Hematopoietic multipotent progenitor cell treated with erythropoietin and hydrocortisone succinate and interleukin-3 and kit ligand, for 17 days (in vitro differentiated cells): Measurements from ENCODE around the gene FOXP4.
"Not testable (repeated sequence)": the region's sequence is repeated elsewhere in the genome, so short reads cannot be mapped to it uniquely, and the experiment has no call there.

ENCODE experiments used
- DNase-seq: peaks from one replicate; pipeline ENCODE4 v3.0.0-alpha.2; 2015; ENCODE audit warnings: low spot score

FOXP4 gene

GRCh38 chr6:41600499-41601247 lies 54.5 kb downstream of the FOXP4 start:
- no peak for DNase-seq

GRCh38 chr6:41601248-41601549 lies 55.0 kb downstream of the FOXP4 start:
- DNase-seq = no peak

GRCh38 chr6:41602422-41602743 lies 56.2 kb downstream of the FOXP4 start:
- no peak for DNase-seq

GRCh38 chr6:41602864-41603608 lies 56.9 kb downstream of the FOXP4 start:
- peak; percentile 54 for DNase-seq

DNA sequence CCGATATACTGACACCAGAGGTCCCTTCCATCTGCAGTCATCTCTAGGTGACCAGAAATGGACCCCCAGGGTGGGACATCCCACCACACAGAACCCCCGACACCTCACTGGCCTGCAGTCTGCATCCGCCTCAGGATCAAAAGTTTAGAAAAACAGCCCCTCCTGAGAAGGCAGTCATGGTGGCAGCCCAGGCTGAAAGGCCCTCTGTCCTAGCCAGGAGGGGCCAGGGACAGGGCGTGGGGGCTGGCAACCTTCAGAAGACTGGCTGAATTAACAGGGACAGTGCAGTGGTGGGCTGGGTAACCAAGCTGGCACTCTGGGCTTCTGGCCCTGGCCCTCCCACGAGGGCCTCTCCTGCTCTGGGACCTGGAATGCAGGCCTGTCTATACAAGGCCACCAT lies 57.8 kb downstream of the FOXP4 start:
- no peak for DNase-seq

DNA sequence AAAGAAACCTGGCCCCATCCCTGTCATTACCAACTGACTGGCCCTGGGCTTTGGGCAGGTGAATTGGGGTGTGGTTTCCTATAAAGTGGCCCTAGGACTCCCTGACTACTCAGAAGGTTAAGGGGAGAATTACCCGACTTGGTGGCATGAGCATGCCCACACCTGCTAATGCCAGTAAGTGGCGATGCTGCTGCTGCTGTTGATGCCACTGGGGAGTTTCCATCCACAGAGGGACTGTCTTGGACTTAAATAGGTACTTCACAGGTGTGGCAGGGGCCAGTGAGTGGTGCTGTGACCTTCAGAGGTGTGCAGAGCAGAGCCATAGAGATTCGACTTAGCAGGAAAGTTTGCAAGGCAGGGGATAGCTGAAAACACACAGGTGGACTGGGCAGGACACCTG lies 59.5 kb downstream of the FOXP4 start:
- no peak for DNase-seq

GRCh38 chr6:41607036-41607435 lies 60.9 kb downstream of the FOXP4 start:
- no peak for DNase-seq

GRCh38 chr6:41607736-41608135 lies 61.6 kb downstream of the FOXP4 start:
- no peak for DNase-seq

DNA sequence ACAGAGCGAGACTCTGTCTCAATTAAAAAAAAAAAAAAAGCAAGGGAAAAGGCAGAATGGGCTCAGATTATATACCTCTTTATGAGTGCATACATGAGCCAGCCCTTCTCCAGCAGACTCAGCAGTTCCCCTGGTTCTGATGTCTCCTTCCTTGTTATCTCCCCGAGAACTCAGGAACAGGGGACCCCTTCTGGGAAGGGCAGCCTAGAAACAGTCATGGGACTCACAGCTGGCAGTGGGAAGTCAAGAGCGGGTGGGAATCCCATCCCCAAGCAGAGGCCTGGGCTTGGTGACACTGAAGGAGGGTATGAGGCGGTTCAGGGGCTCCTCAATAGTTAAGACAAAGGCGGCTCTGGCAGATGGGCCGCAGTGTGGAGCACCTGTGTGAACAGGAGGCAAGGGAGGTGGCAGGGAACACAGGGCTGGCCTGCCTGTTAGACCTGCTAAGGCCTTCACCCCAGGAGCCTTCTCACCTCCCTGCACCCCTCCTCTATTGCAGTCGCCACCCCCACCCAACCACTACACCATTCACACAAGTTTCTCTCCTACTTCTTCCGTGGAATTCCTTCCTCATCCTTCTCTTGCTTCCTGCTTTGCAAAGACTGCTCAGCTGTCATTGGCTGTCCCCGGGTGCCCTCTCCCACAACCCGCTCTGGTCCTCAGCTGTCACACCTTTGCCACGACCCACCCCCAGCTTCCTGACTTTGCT lies 62.4 kb downstream of the FOXP4 start:
- DNase-seq = no peak

DNA sequence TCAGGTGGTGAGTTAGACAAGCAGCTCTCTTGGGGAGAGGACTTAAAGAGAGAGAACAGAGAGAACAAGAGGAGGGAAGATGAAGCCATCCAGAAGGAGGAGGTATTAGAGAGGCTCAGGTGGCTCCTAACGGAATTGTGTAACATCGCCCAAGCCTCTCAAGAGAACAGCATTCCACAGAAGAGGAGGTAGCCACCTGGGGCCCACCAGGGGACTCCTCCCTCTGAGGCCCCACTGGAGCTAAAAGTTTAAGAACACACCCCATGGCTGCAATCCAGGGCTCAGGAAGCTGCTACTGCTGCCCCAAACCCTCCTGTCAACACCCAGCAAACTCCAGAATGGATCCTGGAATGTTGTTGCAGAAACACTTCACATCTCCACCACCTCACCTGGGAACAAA lies 68.5 kb downstream of the FOXP4 start:
- no peak for DNase-seq

DNA sequence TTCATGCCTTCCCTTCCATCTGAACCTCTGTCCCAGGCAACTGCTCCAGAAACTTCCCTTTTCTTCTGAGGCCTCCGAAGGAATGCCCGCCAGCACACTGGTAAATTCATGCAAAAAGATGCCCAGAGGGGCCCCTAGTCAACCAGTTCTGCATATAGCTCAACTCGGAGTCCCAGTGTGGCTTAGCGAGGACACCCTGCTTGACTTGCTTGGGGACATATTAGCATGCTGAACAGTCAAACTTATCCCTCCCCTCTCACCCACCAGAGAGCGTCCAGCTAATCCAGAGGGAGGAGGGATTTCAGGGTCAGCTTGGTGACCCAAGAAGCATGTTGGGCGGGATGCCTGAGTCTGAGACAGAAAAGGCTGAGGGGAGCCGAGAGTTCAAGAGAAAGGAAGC lies 69.1 kb downstream of the FOXP4 start:
- no peak for DNase-seq

DNA sequence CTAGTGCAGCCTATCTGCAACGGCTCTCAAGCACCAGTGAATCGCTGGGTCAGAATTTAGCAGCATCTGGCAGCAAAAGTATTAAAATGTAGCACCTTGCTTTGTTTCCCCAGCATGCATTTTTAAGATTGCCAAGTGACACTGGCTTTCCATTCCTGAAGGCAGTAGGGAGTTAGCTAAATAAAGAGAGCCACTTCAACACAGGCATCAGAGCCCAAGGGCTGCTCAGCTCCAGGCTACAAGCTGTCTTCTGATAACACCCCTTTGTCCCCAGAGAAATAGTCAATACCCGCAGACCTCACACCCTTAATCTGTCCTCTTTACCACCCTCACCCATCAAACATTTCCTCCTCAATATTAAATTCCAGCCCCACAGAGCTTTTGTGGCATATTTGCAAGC lies 72.4 kb downstream of the FOXP4 start:
- no peak for DNase-seq

GRCh38 chr6:41619193-41619592 lies 73.0 kb downstream of the FOXP4 start:
- not testable (repeated sequence) for DNase-seq

DNA sequence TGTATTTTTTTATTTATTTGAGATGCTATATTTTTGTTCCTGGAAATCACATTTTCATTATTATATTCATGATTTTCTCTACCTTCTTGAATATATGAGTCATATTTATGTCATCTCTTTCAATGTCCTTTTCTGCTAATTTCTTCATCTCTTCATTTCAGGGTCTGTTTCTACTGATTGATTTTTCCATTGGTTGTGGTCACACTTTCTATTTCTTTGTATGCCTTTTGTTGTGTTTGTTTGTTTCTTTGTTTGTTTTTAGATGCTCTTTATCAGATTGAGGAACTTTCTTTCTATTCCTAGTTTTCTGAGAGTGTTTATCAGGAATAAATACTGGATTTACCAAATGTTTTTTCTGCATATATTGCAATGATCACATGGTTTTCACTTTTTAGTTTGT lies 75.2 kb downstream of the FOXP4 start:
- no peak for DNase-seq

DNA sequence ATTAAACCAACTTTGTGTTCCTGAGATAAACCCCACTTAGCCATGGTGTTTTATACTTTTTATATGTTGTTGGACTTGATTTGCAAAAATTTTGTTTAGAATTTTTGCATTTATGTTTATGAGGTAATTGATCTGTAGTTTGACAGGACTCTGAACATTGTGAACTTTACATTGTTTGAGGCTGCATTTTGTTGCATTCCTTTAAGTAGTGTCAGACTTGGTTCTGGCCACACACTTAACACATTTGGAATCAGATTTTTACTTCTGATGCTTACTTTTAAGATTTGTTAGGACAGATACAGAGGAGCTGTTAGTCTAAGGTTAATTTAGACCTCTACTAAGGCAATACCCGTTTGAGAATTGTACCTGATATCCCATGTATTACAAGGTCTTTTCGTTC lies 75.6 kb downstream of the FOXP4 start:
- no peak for DNase-seq

GRCh38 chr6:41622206-41622988 lies 76.2 kb downstream of the FOXP4 start:
- no peak for DNase-seq

GRCh38 chr6:41623330-41623729 lies 77.1 kb downstream of the FOXP4 start:
- DNase-seq = no peak

GRCh38 chr6:41624621-41625380 lies 78.6 kb downstream of the FOXP4 start:
- DNase-seq = no peak

DNA sequence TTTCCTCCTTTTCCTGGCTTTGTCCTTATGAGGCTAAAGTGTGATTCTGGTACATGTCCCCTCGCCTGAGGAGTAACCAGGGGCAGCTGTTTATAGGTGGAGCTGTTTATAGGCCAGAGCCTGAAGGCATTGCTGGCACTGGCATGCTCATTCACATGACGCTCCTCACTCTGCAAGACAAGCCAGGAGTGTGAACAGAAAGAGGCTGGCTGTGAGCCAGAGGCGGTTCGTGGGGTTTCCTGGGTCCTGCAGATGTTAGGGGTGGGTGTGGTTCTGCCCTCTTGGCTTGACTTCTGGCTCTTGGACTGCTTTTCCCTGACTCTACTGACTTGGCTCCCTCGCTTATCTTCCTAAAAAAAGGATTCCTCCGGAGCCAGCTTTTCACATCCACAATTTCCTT lies 79.3 kb downstream of the FOXP4 start:
- no peak for DNase-seq

DNA sequence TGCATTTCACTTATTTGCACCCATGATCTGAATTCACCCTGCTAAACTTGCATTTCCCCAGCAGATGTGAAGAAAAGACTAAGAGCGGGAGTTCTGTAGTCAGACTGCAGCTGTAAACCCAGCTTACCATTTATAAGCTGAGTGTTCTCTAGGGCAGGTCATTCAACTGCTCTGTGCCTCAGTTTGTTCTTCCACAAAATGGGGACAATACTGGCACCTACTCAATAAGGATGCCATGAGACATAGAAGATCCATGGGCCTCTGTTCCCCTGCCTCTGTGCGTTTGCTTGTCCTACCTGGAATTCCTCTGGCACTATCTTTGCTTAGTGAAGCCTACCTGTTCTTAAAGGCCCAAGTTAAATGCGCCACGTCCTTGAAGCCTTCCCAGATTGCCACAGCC lies 79.8 kb downstream of the FOXP4 start:
- DNase-seq = no peak

GRCh38 chr6:41626917-41627316 lies 80.7 kb downstream of the FOXP4 start:
- DNase-seq = no peak

GRCh38 chr6:41629128-41629527 lies 82.9 kb downstream of the FOXP4 start:
- no peak for DNase-seq
